D341Med (cell line): Measurements from ENCODE around the gene ASIC2.

ENCODE experiments used
- DNase-seq: peaks from one replicate; pipeline ENCODE4 v3.0.0; 2012; ENCODE audit warnings: low spot score

The ASIC2 gene

GRCh38 chr17:33113276-33113990 is 179.7 kb downstream of the ASIC2 start:
- no peak for DNase-seq

GRCh38 chr17:33112763-33113162 is 180.3 kb downstream of the ASIC2 start:
- DNase-seq: no peak

GRCh38 chr17:33109336-33110072 is 183.6 kb downstream of the ASIC2 start:
- no peak for DNase-seq

GRCh38 chr17:33106525-33107165 is 186.4 kb downstream of the ASIC2 start:
- DNase-seq: no peak

GRCh38 chr17:33105911-33106310 is 187.2 kb downstream of the ASIC2 start:
- DNase-seq: no peak

- no peak for DNase-seq
Measured at GRCh38 chr17:33099906-33100305, 193.2 kb downstream of the ASIC2 start.

GRCh38 chr17:33099252-33099651 is 193.8 kb downstream of the ASIC2 start:
- no peak for DNase-seq

- DNase-seq: no peak
Measured at GRCh38 chr17:33097411-33097810, 195.7 kb downstream of the ASIC2 start.

- no peak for DNase-seq
Measured at GRCh38 chr17:33096161-33096560, 196.9 kb downstream of the ASIC2 start.

GRCh38 chr17:33091271-33091670 is 201.8 kb downstream of the ASIC2 start:
- no peak for DNase-seq

GRCh38 chr17:33090806-33091205 is 202.3 kb downstream of the ASIC2 start:
- DNase-seq: no peak

- DNase-seq: no peak
Measured at GRCh38 chr17:33086878-33087277, 206.2 kb downstream of the ASIC2 start.

GRCh38 chr17:33086041-33086440 is 207.1 kb downstream of the ASIC2 start:
- DNase-seq: no peak

GRCh38 chr17:33085256-33085655 is 207.8 kb downstream of the ASIC2 start:
- DNase-seq: no peak

GRCh38 chr17:33084755-33085154 is 208.3 kb downstream of the ASIC2 start:
- no peak for DNase-seq

- no peak for DNase-seq
Measured at GRCh38 chr17:33082529-33083173, 210.4 kb downstream of the ASIC2 start.

GRCh38 chr17:33080091-33080490 is 213.0 kb downstream of the ASIC2 start:
- no peak for DNase-seq

- DNase-seq: no peak
Measured at GRCh38 chr17:33079201-33079600, 213.9 kb downstream of the ASIC2 start.

- DNase-seq: no peak
Measured at GRCh38 chr17:33076979-33077378, 216.1 kb downstream of the ASIC2 start.

GRCh38 chr17:33073416-33073815 is 219.7 kb downstream of the ASIC2 start:
- no peak for DNase-seq

GRCh38 chr17:33072421-33073161 is 220.5 kb downstream of the ASIC2 start:
- no peak for DNase-seq

- no peak for DNase-seq
Measured at GRCh38 chr17:33071656-33072055, 221.4 kb downstream of the ASIC2 start.
